ENCODE data around the gene MYO7A.

GRCh38 chr11:77202941-77203900, 75.2 kb downstream of the MYO7A start:
- TF ChIP-seq, protein P1, sequence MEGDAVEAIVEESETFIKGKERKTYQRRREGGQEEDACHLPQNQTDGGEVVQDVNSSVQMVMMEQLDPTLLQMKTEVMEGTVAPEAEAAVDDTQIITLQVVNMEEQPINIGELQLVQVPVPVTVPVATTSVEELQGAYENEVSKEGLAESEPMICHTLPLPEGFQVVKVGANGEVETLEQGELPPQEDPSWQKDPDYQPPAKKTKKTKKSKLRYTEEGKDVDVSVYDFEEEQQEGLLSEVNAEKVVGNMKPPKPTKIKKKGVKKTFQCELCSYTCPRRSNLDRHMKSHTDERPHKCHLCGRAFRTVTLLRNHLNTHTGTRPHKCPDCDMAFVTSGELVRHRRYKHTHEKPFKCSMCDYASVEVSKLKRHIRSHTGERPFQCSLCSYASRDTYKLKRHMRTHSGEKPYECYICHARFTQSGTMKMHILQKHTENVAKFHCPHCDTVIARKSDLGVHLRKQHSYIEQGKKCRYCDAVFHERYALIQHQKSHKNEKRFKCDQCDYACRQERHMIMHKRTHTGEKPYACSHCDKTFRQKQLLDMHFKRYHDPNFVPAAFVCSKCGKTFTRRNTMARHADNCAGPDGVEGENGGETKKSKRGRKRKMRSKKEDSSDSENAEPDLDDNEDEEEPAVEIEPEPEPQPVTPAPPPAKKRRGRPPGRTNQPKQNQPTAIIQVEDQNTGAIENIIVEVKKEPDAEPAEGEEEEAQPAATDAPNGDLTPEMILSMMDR (IDR thresholded peaks at IDR 0.05; ENCODE audit: low read length) = no peak
- TF ChIP-seq EZH2phosphoT487 (IDR thresholded peaks at IDR 0.05; ENCODE audit: low read length) (no peak), EZH2 (optimal IDR thresholded peaks at IDR 0.05; ENCODE audit: low read depth, low read length) (no peak)

All from MM.1S (cell line).